Stimulated activated effector memory CD8-positive, alpha-beta T cell treated with anti-CD3 and anti-CD28 coated beads, Interleukin-12 subunit alpha, Interleukin-12 subunit beta, amount 100 ng/mL, for 72 hours (primary cell): ENCODE data around the gene FBXO42.

ENCODE experiments used
- ATAC-seq: fragments of 150-1000 bp; cut with Tn5 transposase; 2 replicates; pipeline ENCODE4 v1.10.0; 2021
- DNase-seq, 2 donors: peaks; one replicate each; pipeline ENCODE4 v3.0.0; 2021 to 2022; ENCODE audit warnings: low spot score in 2 of 2
- H3K27ac Mint-ChIP-seq: one replicate; pipeline ENCODE4 v1.8.0; 2022; ENCODE audit warnings: mild to moderate bottlenecking, mixed read lengths
- H3K36me3 Mint-ChIP-seq: one replicate; pipeline ENCODE4 v1.8.0; 2022; ENCODE audit warnings: mild to moderate bottlenecking, mixed read lengths
- H3K4me1 Mint-ChIP-seq: one replicate; pipeline ENCODE4 v1.8.0; 2022; ENCODE audit warnings: mixed read lengths
- H3K4me3 Mint-ChIP-seq: one replicate; pipeline ENCODE4 v1.8.0; 2022; ENCODE audit warnings: mild to moderate bottlenecking, mixed read lengths
- H3K9me3 Mint-ChIP-seq: one replicate; pipeline ENCODE4 v1.8.0; 2022; ENCODE audit warnings: mixed read lengths

FBXO42 gene

DNA sequence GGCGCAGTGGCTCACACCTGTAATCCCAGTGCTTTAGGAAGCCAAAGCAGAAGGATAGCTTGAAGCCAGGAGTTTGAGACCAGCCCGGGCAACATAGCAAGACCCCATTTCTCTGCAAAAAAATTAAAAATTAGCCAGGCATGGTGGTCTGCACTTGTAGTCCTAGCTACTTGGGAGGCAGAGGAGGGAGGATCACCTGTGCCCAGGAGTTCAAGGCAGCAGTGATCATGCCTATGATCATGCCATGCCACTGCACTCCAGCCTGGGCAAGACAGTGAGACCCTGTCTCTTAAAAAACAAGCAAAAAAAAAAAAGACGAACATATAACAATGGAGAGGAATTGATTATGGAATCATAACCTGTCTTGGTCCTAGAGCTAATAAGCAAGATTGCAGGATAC lies 45.1 kb downstream of the FBXO42 start:
- no peak overlapping the region for H3K4me3 Mint-ChIP-seq
- H3K36me3 Mint-ChIP-seq: peaks cover 98% of the 10 kb centered on the region
- peaks cover 8% of the 10 kb centered on the region for H3K4me1 Mint-ChIP-seq
- H3K27ac Mint-ChIP-seq: no peak overlapping the region
- H3K9me3 Mint-ChIP-seq: no peaks in the 10 kb centered on the region
- no peak for ATAC-seq
- DNase-seq: no peak

DNA sequence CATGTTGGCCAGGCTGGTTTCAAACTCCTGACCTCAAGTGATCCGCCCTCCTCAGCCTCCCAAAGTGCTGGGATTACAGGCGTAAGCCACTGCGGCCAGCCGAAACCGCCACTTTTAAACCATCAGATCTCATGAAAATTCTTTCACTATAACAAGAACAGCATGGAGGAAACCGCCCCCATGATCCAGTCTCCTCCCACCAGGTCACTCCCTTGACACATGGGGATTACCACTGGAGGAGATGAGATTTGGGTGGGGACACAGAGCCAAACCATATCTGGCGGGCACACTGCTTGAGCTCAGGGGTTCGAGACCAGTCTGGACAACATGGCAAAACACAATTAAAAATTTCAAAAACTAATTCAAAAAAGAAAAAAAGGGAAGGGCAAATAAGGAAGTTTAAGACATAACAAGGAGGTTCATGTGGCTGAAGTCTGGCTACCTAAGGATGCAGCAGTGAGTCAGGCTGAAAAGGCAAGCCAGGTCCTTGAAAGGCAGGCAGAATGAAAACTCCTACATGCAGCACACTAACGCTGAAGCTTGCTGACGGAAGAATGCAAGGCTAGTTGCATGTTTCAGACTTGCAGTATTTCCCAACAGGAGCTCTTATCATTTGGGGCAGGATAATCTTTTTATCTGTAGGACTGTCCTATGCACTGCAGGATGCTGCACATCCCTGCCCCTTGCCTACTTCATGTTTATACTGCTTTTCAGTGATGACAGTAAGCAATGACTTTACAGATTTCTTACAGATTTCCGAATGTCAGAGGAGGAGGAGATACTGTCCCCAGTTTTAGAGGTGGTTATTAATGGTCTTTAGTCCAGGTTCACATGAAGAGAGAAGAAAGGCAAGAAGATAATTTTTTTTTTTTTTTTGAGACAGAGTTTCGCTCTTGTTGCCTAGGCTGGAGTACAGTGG lies 49.3 kb downstream of the FBXO42 start:
- Mint-ChIP-seq H3K27ac (peak overlapping the region; percentile 50), H3K36me3 (peaks cover 100% of the 10 kb centered on the region), H3K4me1 (peaks cover 8% of the 10 kb centered on the region), H3K4me3 (no peak overlapping the region), H3K9me3 (no peaks in the 10 kb centered on the region)
- ATAC-seq (no peak), DNase-seq (no peak)

DNA sequence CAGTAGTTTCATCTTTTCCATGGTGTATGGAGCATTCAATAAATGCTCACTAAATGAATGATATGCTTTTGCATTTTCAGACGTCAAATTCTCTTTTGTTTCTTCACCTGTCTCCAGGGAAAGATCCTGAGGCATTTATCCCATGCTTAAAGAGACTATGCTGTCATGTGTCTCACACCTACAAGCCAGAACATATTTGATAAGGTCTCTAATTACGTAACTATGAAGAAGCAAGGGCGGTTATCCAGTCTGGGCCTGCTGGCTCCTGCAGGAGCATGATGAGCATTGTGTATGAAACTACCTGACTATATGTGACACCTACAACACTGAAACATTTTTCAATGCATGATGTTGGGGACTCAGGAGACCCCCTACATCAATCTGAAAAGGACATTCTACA lies 51.8 kb downstream of the FBXO42 start:
- ATAC-seq: no peak
- no peak for DNase-seq
- no peaks in the 10 kb centered on the region for H3K9me3 Mint-ChIP-seq
- H3K4me1 Mint-ChIP-seq: peaks cover 8% of the 10 kb centered on the region
- no peak overlapping the region for H3K4me3 Mint-ChIP-seq
- H3K27ac Mint-ChIP-seq: no peak overlapping the region
- H3K36me3 Mint-ChIP-seq: peaks cover 99% of the 10 kb centered on the region

- H3K27ac Mint-ChIP-seq: no peak overlapping the region
Measured at GRCh38 chr1:16298653-16299052, 53.6 kb downstream of the FBXO42 start.

GRCh38 chr1:16296643-16297042 lies 55.6 kb downstream of the FBXO42 start:
- H3K4me3 Mint-ChIP-seq: no peak overlapping the region
- ATAC-seq: no peak
- DNase-seq: no peak
- no peak overlapping the region for H3K27ac Mint-ChIP-seq
- no peaks in the 10 kb centered on the region for H3K4me1 Mint-ChIP-seq
- H3K9me3 Mint-ChIP-seq: no peaks in the 10 kb centered on the region
- peaks cover 84% of the 10 kb centered on the region for H3K36me3 Mint-ChIP-seq

More at GRCh38 chr1:16298653-16299052, 53.6 kb downstream of the FBXO42 start:
- H3K9me3 Mint-ChIP-seq: no peaks in the 10 kb centered on the region
- peaks cover 8% of the 10 kb centered on the region for H3K4me1 Mint-ChIP-seq
- no peak for DNase-seq
- no peak overlapping the region for H3K4me3 Mint-ChIP-seq
- H3K36me3 Mint-ChIP-seq: peaks cover 99% of the 10 kb centered on the region
- no peak for ATAC-seq

DNA sequence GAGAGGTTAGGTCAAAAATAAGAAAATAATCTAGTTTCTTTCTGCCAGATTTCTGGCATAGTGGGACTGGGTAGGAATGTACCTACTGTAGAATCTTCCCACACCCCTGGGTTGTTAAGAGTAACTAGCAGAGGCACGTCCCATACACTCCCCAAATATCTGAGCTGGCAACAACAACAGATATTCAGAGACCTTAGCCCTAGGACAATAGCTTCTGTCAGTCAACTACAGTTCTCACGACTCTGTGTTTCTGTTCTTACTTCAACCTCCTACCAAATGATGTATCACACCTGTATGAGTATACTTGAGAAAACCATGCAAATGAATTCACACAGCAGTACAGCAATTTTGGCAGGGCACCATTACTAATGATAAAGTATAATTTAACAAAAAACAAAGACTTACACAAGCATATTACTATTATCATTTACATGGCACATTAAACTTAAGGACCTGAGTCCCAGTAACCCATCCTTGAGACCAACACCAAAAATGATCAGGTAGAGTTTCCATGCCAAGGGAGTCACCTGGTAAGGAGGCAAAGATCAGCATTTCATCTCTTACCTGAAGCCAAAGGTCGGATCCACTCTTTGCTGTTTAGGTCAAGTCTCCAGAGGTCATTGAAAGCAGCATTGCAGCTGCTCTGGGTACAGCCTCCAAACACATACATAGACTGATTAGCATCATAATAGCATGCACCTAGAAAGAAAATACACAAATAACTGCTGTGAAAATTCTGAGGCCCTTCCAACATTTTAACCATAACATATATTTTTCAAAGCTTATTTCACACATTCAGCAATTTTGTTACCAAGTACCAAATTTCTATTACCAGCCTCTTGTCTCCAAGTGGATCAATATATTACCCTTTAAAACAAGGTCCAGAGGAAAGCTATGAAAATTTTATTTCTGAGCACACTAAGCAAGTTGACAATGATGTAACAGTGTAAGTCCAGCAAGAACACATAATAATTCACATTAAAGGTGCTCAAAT lies 57.8 kb downstream of the FBXO42 start:
- peaks cover 70% of the 10 kb centered on the region for H3K36me3 Mint-ChIP-seq
- H3K27ac Mint-ChIP-seq: peak overlapping the region; percentile 20
- no peak for ATAC-seq
- H3K4me3 Mint-ChIP-seq: no peak overlapping the region
- peaks cover 5% of the 10 kb centered on the region for H3K4me1 Mint-ChIP-seq
- DNase-seq: no peak
- no peaks in the 10 kb centered on the region for H3K9me3 Mint-ChIP-seq

GRCh38 chr1:16293538-16293937 lies 58.7 kb downstream of the FBXO42 start:
- peak overlapping the region; percentile 20 for H3K27ac Mint-ChIP-seq
- H3K4me3 Mint-ChIP-seq: no peak overlapping the region
- H3K9me3 Mint-ChIP-seq: no peaks in the 10 kb centered on the region
- ATAC-seq (no peak), DNase-seq (no peak)
- peaks cover 70% of the 10 kb centered on the region for H3K36me3 Mint-ChIP-seq
- H3K4me1 Mint-ChIP-seq: peaks cover 5% of the 10 kb centered on the region

- peaks cover 69% of the 10 kb centered on the region for H3K36me3 Mint-ChIP-seq
Measured at GRCh38 chr1:16292739-16293138, 59.5 kb downstream of the FBXO42 start.

GRCh38 chr1:16289959-16290358 lies 62.3 kb downstream of the FBXO42 start:
- H3K9me3 Mint-ChIP-seq: no peaks in the 10 kb centered on the region
- H3K4me3 Mint-ChIP-seq: no peak overlapping the region
- H3K27ac Mint-ChIP-seq: peak overlapping the region; percentile 3
- no peak for DNase-seq
- peaks cover 42% of the 10 kb centered on the region for H3K36me3 Mint-ChIP-seq
- peaks cover 5% of the 10 kb centered on the region for H3K4me1 Mint-ChIP-seq
- no peak for ATAC-seq

More at GRCh38 chr1:16292739-16293138, 59.5 kb downstream of the FBXO42 start:
- DNase-seq (no peak), ATAC-seq (no peak)
- peak overlapping the region; percentile 78 for H3K27ac Mint-ChIP-seq
- H3K9me3 Mint-ChIP-seq: no peaks in the 10 kb centered on the region
- H3K4me1 Mint-ChIP-seq: peaks cover 5% of the 10 kb centered on the region
- no peak overlapping the region for H3K4me3 Mint-ChIP-seq

DNA sequence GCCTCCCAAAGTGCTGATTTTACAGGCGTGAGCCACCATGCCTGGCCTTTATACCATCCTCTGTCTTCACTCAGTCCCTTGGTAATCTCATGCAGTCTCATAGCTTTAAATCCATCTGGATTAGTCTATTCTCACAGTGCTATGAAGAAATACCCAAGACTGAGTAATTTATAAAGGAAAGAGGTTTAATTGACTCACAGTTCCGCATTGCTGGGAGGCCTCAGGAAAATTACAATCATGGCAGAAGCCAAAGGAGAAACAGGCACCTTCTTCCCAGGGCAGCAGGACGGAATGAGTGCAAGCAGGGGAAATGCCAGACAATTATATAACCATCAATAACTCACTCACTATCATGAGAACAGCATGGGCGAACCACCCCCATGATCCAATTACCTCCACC lies 66.2 kb downstream of the FBXO42 start:
- no peaks in the 10 kb centered on the region for H3K9me3 Mint-ChIP-seq
- H3K4me1 Mint-ChIP-seq: peaks cover 5% of the 10 kb centered on the region
- no peak overlapping the region for H3K4me3 Mint-ChIP-seq

DNA sequence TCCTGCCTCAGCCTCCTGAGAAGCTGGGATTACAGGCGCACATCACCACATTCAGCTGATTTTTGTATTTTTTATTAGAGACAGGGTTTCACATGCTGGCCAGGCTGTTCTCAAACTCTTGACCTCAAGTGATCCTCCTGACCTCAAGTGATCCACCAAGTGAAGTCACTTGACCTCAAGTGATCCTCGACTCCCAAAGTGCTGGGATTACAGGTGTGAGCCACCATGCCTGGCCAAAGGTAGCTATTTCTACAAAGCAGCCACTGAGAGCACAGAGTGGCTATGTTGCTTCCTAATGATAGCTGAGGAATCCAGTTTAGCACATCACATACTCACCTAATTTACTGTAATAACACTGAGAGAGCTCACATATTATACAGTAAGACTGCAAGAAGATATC lies 70.5 kb downstream of the FBXO42 start:
- H3K27ac Mint-ChIP-seq: no peak overlapping the region
- ATAC-seq: no peak
- no peak for DNase-seq

More for the DNA sequence above, 66.2 kb downstream of the FBXO42 start:
- no peak overlapping the region for H3K27ac Mint-ChIP-seq
- DNase-seq (no peak), ATAC-seq (no peak)
- H3K36me3 Mint-ChIP-seq: peaks cover 31% of the 10 kb centered on the region

DNA sequence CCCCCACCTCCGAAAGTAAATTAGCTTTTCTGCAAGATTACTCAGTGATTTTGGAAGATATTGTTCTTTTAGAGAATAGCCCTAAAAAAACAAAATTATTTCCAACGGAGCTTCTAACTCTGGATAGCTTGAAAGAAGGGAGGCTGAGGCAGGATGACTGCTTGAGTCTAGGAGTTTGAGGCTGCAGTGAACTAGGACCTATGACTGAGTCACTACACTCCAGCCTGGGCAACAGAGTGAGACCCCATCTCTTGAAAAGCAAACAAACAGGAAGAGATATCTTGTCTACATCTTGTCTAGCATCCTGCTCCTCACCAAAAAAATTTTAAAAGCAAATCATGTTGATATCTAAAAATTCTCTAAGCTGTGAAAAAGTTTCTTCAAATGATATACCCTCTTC lies 73.1 kb downstream of the FBXO42 start:
- no peak overlapping the region for H3K4me3 Mint-ChIP-seq
- no peak overlapping the region for H3K27ac Mint-ChIP-seq
- peaks cover 37% of the 10 kb centered on the region for H3K36me3 Mint-ChIP-seq
- DNase-seq (no peak), ATAC-seq (no peak)
- H3K4me1 Mint-ChIP-seq: peaks cover under 1% of the 10 kb centered on the region
- H3K9me3 Mint-ChIP-seq: no peaks in the 10 kb centered on the region

More for the DNA sequence above, 70.5 kb downstream of the FBXO42 start:
- no peaks in the 10 kb centered on the region for H3K9me3 Mint-ChIP-seq
- H3K36me3 Mint-ChIP-seq: peaks cover 23% of the 10 kb centered on the region
- H3K4me1 Mint-ChIP-seq: no peaks in the 10 kb centered on the region
- no peak overlapping the region for H3K4me3 Mint-ChIP-seq

DNA sequence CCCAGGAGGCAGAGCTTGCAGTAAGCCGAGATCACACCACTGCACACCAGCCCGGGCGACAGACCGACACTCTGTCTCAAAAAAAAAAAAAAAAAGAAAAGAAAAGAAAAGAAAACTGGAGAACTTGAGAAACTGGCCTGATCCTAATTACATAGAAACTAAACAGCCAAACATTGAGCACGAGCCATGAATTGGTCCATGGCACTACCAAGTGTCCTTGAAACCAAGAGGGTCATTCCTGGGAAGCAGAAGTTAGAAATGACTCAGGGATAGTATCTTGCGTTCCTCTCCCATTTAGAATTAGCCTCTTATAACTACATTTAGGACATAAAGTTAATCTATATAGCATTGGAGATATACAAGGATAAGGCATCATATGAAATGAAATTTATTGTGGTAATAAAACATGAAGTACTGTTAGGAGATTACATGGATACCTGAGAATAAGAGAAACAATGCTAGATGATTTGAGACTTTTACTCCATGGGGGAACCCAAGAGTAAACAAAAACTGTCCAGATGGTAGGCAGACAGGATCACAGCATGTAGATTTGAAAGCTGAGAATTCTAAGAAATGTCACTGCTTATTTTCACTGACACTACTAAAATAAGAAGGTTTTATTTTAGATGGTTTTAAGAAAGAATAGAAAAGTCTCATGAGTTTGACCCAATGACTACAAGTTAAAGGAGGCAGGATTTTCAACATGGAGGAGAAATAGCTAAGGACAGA lies 75.8 kb downstream of the FBXO42 start:
- Mint-ChIP-seq H3K9me3 (no peaks in the 10 kb centered on the region), H3K27ac (no peak overlapping the region), H3K4me3 (no peak overlapping the region), H3K4me1 (peaks cover 10% of the 10 kb centered on the region), H3K36me3 (peaks cover 38% of the 10 kb centered on the region)
- DNase-seq (no peak), ATAC-seq (no peak)

DNA sequence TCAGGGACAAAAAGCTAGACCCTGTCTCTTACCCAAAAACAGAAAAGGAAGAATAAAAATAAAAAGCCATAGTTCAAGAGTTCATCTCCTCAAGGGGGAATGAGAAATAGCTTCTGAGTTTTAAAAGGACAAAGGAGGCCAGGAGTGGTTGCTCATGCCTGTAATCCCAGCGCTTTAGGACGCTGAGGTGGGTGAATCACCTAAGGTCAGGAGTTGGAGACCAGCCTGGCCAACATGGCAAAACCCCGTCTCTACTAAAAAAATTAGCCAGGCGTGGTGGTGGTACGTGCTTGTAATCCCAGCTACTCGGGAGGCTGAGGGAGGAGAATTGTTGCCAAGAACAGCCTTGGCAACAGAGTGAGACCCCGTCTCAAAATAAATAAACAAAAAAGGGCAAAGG lies 76.7 kb downstream of the FBXO42 start:
- Mint-ChIP-seq H3K4me3 (no peak overlapping the region), H3K36me3 (peaks cover 44% of the 10 kb centered on the region), H3K27ac (no peak overlapping the region), H3K9me3 (no peaks in the 10 kb centered on the region), H3K4me1 (peaks cover 19% of the 10 kb centered on the region)
- DNase-seq: no peak
- no peak for ATAC-seq

DNA sequence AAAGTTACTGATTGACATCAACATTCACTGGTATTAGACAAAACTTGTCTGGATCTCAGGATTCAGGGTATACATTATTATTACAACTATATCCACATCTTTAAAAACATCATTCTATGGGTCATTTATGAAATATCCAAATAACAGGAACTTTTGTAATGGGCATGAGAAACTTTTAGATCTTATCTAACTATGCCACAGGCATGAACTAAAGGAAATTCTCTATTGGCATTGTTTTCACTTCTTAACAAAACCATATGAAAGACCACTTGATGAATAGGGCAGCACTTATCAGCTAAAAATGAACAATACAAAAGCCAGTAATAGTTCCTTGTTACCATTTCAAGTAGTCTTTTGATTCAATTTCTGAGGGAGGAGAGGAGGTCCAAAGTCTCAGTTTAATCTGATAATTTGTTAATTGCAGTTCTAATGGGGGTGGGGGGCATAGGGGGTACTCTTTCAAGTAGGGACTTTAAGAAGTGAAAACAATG lies 84.5 kb downstream of the FBXO42 start:
- no peak for ATAC-seq
- H3K27ac Mint-ChIP-seq: no peak overlapping the region

More for the DNA sequence above, 84.5 kb downstream of the FBXO42 start:
- H3K4me1 Mint-ChIP-seq: peaks cover 30% of the 10 kb centered on the region
- no peaks in the 10 kb centered on the region for H3K9me3 Mint-ChIP-seq
- no peak for DNase-seq
- no peak overlapping the region for H3K4me3 Mint-ChIP-seq
- H3K36me3 Mint-ChIP-seq: peaks cover 42% of the 10 kb centered on the region
